IMR-90 (cell line): Measurements from ENCODE around the gene PLEKHO2.

ENCODE experiments used
- BHLHE40 ChIP-seq: fragments of 150-350 bp; IDR thresholded peaks from 2 replicates; pipeline ENCODE4 v1.6.1; 2016; ENCODE audit warnings: mild to moderate bottlenecking, low read depth, low read length
- CHD1 ChIP-seq: IDR thresholded peaks from 2 replicates; pipeline ENCODE4 v1.6.1; 2012; ENCODE audit warnings: low read depth, low read length, improper control_type of control experiment
- CTCF ChIP-seq: conservative IDR thresholded peaks from 2 replicates; pipeline ENCODE4 v1.5.1; 2012; ENCODE audit warnings: mild to moderate bottlenecking, low read depth, low read length, improper control_type of control experiment
- MAFK ChIP-seq: IDR thresholded peaks from 2 replicates; pipeline ENCODE4 v1.6.1; 2012; ENCODE audit warnings: low read depth, low read length, improper control_type of control experiment
- MAZ ChIP-seq: IDR thresholded peaks from 2 replicates; pipeline ENCODE4 v1.6.1; 2012; ENCODE audit warnings: low read depth, mild to moderate bottlenecking, low read length, improper control_type of control experiment, moderate library complexity, borderline replicate concordance
- POLR2A ChIP-seq: IDR thresholded peaks from 2 replicates; pipeline ENCODE4 v1.6.1; 2012; ENCODE audit warnings: mild to moderate bottlenecking, low read depth, low read length
- RAD21 ChIP-seq: IDR thresholded peaks from 2 replicates; pipeline ENCODE4 v1.6.1; 2012; ENCODE audit warnings: low read length, improper control_type of control experiment
- RCOR1 ChIP-seq: IDR thresholded peaks from 2 replicates; pipeline ENCODE4 v1.6.1; 2012; ENCODE audit warnings: mild to moderate bottlenecking, low read length, improper control_type of control experiment; ENCODE audit not compliant: insufficient replicate concordance
- SMC3 ChIP-seq: fragments of 150-350 bp; IDR thresholded peaks from 2 replicates; pipeline ENCODE4 v1.6.1; 2016; ENCODE audit warnings: low read depth, mild to moderate bottlenecking, antibody characterized with exemption, low read length, moderate library complexity
- TF ChIP-seq, protein P1 (sequence below): fragments of 150-350 bp; IDR thresholded peaks from 2 replicates; pipeline ENCODE4 v1.6.1; 2016; ENCODE audit warnings: low read depth, mild to moderate bottlenecking, low read length, moderate library complexity, borderline replicate concordance
- TF ChIP-seq, protein P2 (sequence below): fragments of 150-350 bp; IDR thresholded peaks from 2 replicates; pipeline ENCODE4 v1.6.1; 2017; ENCODE audit warnings: mild to moderate bottlenecking, antibody characterized with exemption, low read length, low read depth

- TF ChIP-seq CHD1, result no peak
- TF ChIP-seq POLR2A, result no peak
- TF ChIP-seq CTCF, result no peak
- TF ChIP-seq MAFK, result no peak
- TF ChIP-seq, protein P1, sequence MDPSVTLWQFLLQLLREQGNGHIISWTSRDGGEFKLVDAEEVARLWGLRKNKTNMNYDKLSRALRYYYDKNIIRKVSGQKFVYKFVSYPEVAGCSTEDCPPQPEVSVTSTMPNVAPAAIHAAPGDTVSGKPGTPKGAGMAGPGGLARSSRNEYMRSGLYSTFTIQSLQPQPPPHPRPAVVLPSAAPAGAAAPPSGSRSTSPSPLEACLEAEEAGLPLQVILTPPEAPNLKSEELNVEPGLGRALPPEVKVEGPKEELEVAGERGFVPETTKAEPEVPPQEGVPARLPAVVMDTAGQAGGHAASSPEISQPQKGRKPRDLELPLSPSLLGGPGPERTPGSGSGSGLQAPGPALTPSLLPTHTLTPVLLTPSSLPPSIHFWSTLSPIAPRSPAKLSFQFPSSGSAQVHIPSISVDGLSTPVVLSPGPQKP, result no peak
- no peak for TF ChIP-seq RCOR1
- TF ChIP-seq RAD21, result no peak
- peak; percentile 80; the same call in 1 of the 2 replicates for TF ChIP-seq BHLHE40
- TF ChIP-seq MAZ, result no peak
- TF ChIP-seq SMC3, result no peak
- TF ChIP-seq, protein P2, sequence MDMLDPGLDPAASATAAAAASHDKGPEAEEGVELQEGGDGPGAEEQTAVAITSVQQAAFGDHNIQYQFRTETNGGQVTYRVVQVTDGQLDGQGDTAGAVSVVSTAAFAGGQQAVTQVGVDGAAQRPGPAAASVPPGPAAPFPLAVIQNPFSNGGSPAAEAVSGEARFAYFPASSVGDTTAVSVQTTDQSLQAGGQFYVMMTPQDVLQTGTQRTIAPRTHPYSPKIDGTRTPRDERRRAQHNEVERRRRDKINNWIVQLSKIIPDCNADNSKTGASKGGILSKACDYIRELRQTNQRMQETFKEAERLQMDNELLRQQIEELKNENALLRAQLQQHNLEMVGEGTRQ, result no peak
These were observed 55.8 kb downstream of the PLEKHO2 start for GRCh38 chr15:64897345-64897985.
